Tibial nerve (tissue), 3 donors: ENCODE data around the gene USP37.

Experiments used
- EP300 ChIP-seq, 2 donors: sonication (generic); formaldehyde crosslinking; IDR thresholded peaks; one replicate each; pipeline ENCODE4 v1.6.1; 2017; ENCODE audit warnings: antibody characterized with exemption in 2 of 2, mild to moderate bottlenecking in 1 of 2
- POLR2A ChIP-seq, 2 donors: fragments of 450-650 bp; IDR thresholded peaks; one replicate each; pipeline ENCODE4 v1.6.1; 2017; ENCODE audit warnings: antibody characterized with exemption in 2 of 2, mild to moderate bottlenecking in 2 of 2, moderate library complexity in 2 of 2

GRCh38 chr2:218585541-218585940 is 17.4 kb upstream of the USP37 start:
- TF ChIP-seq POLR2A (IDR thresholded peaks at IDR 0.05) (no peak), EP300 (IDR thresholded peaks at IDR 0.05) (no peak)
